ENCODE measurements around the gene MTMR3.
"Not testable (repeated sequence)": the region's sequence is repeated elsewhere in the genome, so short reads cannot be mapped to it uniquely, and the experiment has no call there.

The MTMR3 gene

GRCh38 chr22:30061094-30061493 lies 178.1 kb downstream of the MTMR3 start:
- DNase-seq, result not testable (repeated sequence)

- DNase-seq, result no peak
These were observed 179.3 kb downstream of the MTMR3 start for GRCh38 chr22:30062259-30062658.

DNA sequence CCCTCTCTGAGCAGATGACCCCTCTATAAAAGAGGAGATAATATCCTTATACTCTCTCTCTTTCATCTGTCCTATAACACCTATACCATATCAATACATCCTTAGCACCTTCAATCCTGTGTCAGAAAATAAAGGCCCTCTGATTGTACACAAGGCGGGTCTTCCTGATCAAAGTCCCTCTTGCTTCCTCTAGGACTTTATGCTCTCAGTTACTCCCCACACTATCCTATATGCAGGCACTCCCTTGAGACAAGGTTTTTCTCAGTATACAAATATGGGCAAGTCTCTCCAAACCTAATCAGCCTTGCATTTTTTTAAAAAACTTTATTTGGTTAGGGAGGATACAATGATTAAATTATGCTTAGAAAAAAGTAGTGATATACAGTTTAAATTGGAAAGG lies 180.0 kb downstream of the MTMR3 start:
- DNase-seq, result no peak

DNA sequence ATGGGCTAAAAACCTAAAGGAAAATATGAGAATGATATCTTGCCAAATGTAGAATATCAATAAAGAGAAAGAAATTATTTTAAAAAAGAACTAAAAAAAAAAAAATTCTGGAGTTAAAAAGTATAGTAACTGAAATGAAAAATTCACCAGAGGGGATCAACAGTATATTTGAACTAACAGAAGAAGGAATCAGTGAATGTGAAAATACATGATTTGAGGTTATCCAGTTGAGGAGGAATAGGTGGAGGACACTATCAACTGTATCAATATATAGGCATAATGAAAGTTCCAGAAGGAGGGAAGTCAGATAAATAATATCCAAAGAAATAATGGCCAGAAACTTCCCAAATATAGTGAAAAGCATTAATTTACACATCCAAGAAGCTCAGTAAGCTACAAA lies 181.2 kb downstream of the MTMR3 start:
- DNase-seq, result no peak

- DNase-seq, result no peak
These were observed 190.8 kb downstream of the MTMR3 start for GRCh38 chr22:30073743-30074142.

DNA sequence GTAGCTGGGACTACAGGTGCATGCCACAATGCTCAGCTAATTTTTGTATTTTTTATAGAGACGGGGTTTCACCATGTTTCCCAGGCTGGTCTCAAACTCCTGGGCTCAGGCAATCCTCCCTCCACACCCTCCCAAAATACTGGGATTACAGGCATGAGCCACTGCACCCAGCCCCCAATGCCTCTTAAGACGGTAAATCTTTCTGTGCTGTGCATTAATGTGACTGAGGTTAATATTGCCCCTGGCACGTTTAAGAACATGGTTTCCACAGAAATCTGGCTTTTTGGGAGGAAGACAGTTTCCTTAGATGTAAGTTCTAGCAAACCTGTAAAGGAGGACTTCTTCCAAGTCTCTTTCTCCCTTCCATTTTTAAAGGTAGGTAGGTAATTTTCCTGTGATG lies 191.2 kb downstream of the MTMR3 start:
- no peak for DNase-seq

- no peak for DNase-seq
These were observed 192.0 kb downstream of the MTMR3 start for GRCh38 chr22:30074994-30075393.

DNA sequence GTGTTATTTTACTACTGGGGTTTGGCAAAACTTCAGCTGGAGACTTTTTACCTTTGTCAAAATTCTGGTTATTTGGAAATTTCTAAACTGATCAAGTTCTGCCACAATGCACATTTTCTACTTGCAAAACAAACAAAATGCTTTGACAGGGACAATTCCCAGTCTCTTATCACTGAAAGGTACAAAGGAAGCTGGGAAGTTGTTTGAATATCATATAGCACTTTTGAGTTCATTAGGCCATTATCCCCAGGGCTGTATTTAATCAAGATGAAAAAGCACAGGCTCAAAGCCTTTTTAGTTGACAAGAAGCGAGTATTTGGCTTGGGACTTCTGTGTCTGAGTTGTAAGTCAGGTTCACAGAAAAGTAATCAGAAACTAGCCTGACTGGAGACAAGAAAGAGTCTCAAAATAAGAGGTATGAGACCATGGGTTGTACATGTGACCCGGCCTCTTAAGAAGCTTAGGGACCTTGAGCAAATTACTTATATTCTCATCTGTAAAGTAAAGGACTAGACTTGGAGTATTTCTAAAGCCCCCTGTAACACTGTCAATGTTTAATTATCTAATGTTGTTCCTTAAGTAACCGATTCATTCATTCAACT lies 194.4 kb downstream of the MTMR3 start:
- no peak for DNase-seq

DNA sequence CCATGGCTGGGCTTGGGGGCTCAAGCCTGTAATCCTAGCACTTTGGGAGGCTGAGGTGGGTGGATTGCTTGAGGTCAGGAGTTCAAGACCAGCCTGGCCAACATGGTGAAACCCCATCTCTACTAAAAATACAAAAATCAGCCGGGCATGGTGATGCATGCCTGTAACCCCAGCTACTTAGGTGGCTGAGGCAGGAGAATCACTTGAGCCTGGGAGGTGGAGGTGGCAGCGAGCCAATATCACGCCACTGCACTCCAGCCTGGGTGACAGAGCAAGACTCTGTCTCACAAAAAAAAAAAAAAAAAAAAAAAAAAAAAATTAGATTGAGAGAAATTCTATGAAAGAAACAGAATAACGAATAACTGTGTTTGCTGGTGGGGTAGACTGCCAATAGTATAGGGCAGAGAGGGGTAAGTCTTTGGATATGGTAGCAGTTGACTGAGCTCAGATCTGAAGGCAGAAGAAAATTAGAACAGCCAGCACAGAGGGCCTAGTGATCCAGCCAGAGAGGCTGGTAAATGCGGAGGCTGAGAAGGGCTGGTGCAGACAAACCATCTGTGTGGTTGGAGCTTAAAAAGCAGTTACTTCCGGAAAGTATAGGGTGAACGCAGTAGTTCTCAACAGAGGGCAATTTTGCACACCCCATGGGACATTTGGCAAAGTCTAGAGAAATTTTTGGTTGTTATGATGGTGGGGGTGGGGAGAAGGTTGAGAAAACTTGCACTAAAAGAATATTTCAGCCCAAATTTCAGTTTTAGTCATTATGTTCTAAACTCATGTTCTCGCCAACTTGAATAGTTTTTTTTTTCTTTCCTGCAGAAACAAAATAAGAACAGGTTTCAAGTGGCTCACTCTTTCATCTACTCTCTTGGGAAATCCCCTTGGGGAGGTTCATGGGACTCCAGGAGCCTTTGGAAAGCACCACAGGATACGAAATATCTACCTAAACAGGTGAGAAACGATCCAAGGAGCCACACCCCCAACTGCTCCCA lies 195.6 kb downstream of the MTMR3 start:
- DNase-seq, result no peak

- DNase-seq, result no peak
These were observed 197.1 kb downstream of the MTMR3 start, which contains the start of gene HORMAD2 for GRCh38 chr22:30079952-30080533. Gene HORMAD2 (plus strand): TSS chr22:30080464. CDS start chr22:30093953, 13,489 bp downstream.
